Hepatocyte (in vitro differentiated cells): ENCODE measurements around the gene CELF4. TPM values are rescaled to one million over a fixed set of nuclear protein-coding genes. Genes with fewer than 3 reads are reported as not detected.

Experiments
- DNase-seq: peaks from one replicate; pipeline ENCODE4 v3.0.0-alpha.2; 2016; ENCODE audit warnings: low spot score
- H2AFZ ChIP-seq: fragments of 200-600 bp; sonication (generic); 2 replicates; pipeline ENCODE4 v1.6.0; 2016; ENCODE audit warnings: antibody characterized with exemption, mild to moderate bottlenecking
- H3K27ac ChIP-seq: fragments of 200-600 bp; sonication (generic); 2 replicates; pipeline ENCODE4 v1.5.1; 2016; ENCODE audit warnings: mild to moderate bottlenecking
- H3K27me3 ChIP-seq: fragments of 200-600 bp; sonication (generic); 2 replicates; pipeline ENCODE4 v1.6.1; 2016
- H3K36me3 ChIP-seq: fragments of 200-600 bp; sonication (generic); replicated peaks from 2 replicates; pipeline ENCODE4 v1.5.1; 2016; ENCODE audit warnings: low read depth; ENCODE audit not compliant: insufficient read depth
- H3K4me1 ChIP-seq: fragments of 200-600 bp; sonication (generic); 2 replicates; pipeline ENCODE4 v1.5.1; 2016; ENCODE audit warnings: mild to moderate bottlenecking, moderate library complexity; ENCODE audit not compliant: insufficient read depth
- H3K4me2 ChIP-seq: fragments of 200-600 bp; sonication (generic); 2 replicates; pipeline ENCODE4 v1.6.0; 2016
- H3K4me3 ChIP-seq: fragments of 200-600 bp; sonication (generic); 2 replicates; pipeline ENCODE4 v1.5.1; 2016; ENCODE audit warnings: mild to moderate bottlenecking
- H3K79me2 ChIP-seq: fragments of 200-600 bp; sonication (generic); 2 replicates; pipeline ENCODE4 v1.6.0; 2017; ENCODE audit warnings: mild to moderate bottlenecking
- H3K9me2 ChIP-seq: fragments of 200-600 bp; sonication (generic); replicated peaks from 2 replicates; pipeline ENCODE4 v1.6.0; 2017; ENCODE audit warnings: mild to moderate bottlenecking; ENCODE audit not compliant: insufficient read depth
- H3K9me3 ChIP-seq: fragments of 200-600 bp; sonication (generic); 2 replicates; pipeline ENCODE4 v1.5.1; 2016; ENCODE audit warnings: low read depth, mild to moderate bottlenecking
- H4K20me1 ChIP-seq: fragments of 200-600 bp; sonication (generic); 2 replicates; pipeline ENCODE4 v1.6.0; 2016; ENCODE audit warnings: mild to moderate bottlenecking; ENCODE audit not compliant: insufficient read depth, poor library complexity, severe bottlenecking
- EZH2 ChIP-seq: fragments of 200-600 bp; sonication (generic); IDR thresholded peaks from 2 replicates; pipeline ENCODE4 v1.6.1; 2016; ENCODE audit warnings: antibody characterized with exemption, mild to moderate bottlenecking, borderline replicate concordance
- EZH2phosphoT487 ChIP-seq: fragments of 200-600 bp; sonication (generic); IDR thresholded peaks from one replicate; pipeline ENCODE4 v1.6.1; 2018; ENCODE audit warnings: antibody characterized with exemption, mild to moderate bottlenecking, low read depth, moderate library complexity; ENCODE audit not compliant: unreplicated experiment, severe bottlenecking
- WGBS: methylation state at CpG from one replicate; pipeline ENCODE4 v1.1.6; 2016; ENCODE audit warnings: low lambda C conversion rate; ENCODE audit errors: missing lambda C conversion rate; 5-methylcytosine and 5-hydroxymethylcytosine counted together
- polyA plus RNA-seq: library from polyadenylated mRNA; unstranded; fragments of >200 nt; fragmentation: Nextera tagmentation; extraction: Ambion mirVana; gene quantifications from 2 replicates; pipeline ENCODE4 v1.2.1, GENCODE V29; 2016
- total RNA-seq: library from RNA; depleted of rRNA; stranded (reverse); fragments of >200 nt; gene quantifications from 2 replicates; pipeline ENCODE4 v1.2.3, GENCODE V29; 2014
- TF ChIP-seq, protein P1 (sequence below): fragments of 200-600 bp; sonication (generic); IDR thresholded peaks from 2 replicates; pipeline ENCODE4 v1.5.1; 2016; ENCODE audit warnings: antibody characterized with exemption, mild to moderate bottlenecking; ENCODE audit not compliant: poor library complexity

CELF4 gene
- total and polyA plus RNA-seq, 2 experiments from 2014 or later = 1.3 to 2.9 TPM

DNA sequence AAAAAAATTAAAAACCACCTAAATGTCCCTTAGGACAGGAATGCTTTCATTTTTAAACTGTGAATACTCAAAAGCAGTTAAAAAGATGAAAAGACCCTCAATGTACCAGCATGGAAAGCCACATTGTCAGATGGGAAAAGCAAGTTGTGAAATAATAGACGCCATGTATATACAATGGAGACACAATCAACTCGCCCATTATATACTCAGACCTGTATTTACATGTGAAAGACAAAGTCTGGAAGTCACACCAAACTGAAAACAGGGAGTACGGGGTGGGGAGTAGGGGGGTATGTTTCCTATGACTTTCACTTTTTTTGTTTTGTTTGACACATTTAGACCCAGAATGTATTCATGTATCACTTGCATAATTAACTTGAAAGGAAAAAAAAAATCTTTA is 75.6 kb downstream of the CELF4 start:
- no peak overlapping the region for H2AFZ ChIP-seq
- H3K27me3 ChIP-seq = peaks cover 44% of the 10 kb centered on the region
- H3K4me1 ChIP-seq = no peaks in the 10 kb centered on the region
- no peaks in the 10 kb centered on the region for H3K9me3 ChIP-seq
- H3K27ac ChIP-seq = no peak overlapping the region
- H3K79me2 ChIP-seq = no peaks in the 10 kb centered on the region
- H3K9me2 ChIP-seq = no peaks in the 10 kb centered on the region
- no peaks in the 10 kb centered on the region for H3K36me3 ChIP-seq
- no peak for DNase-seq
- no peak overlapping the region for H3K4me2 ChIP-seq
- no peaks in the 10 kb centered on the region for H4K20me1 ChIP-seq
- TF ChIP-seq, protein P1, sequence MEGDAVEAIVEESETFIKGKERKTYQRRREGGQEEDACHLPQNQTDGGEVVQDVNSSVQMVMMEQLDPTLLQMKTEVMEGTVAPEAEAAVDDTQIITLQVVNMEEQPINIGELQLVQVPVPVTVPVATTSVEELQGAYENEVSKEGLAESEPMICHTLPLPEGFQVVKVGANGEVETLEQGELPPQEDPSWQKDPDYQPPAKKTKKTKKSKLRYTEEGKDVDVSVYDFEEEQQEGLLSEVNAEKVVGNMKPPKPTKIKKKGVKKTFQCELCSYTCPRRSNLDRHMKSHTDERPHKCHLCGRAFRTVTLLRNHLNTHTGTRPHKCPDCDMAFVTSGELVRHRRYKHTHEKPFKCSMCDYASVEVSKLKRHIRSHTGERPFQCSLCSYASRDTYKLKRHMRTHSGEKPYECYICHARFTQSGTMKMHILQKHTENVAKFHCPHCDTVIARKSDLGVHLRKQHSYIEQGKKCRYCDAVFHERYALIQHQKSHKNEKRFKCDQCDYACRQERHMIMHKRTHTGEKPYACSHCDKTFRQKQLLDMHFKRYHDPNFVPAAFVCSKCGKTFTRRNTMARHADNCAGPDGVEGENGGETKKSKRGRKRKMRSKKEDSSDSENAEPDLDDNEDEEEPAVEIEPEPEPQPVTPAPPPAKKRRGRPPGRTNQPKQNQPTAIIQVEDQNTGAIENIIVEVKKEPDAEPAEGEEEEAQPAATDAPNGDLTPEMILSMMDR = no peak
- TF ChIP-seq EZH2phosphoT487 (no peak), EZH2 (no peak)
- H3K4me3 ChIP-seq = no peak overlapping the region
- WGBS = 56% methylated on average over 3 of the region's 3 CpGs

DNA sequence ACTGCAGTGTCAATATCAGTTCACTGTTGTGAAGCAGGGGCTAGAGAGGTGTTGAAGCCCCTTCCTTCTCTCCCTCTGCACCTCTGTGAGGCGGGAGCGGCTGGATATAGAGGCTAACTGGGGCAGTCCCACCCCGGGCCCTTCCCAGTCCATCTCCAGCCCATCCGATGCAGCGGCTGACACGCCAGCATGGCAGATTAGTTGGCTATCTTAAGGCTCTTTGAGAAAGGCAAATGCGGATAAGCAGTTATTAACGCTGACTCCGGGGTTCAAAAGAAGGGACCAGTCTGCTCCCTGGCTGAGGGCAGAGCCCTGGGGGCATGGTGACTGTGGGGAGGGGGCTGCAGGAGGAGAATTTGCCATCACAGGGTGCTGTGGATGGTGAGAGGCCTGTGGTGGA is 76.6 kb downstream of the CELF4 start:
- Histone ChIP-seq H3K4me2 (no peak overlapping the region), H3K4me1 (no peaks in the 10 kb centered on the region), H4K20me1 (no peaks in the 10 kb centered on the region), H3K27ac (no peak overlapping the region), H3K27me3 (peaks cover 54% of the 10 kb centered on the region), H3K9me3 (no peaks in the 10 kb centered on the region), H3K9me2 (no peaks in the 10 kb centered on the region), H3K36me3 (no peaks in the 10 kb centered on the region), H3K4me3 (no peak overlapping the region), H3K79me2 (no peaks in the 10 kb centered on the region), H2AFZ (no peak overlapping the region)
- TF ChIP-seq, protein P1 = no peak
- TF ChIP-seq EZH2 = no peak
- TF ChIP-seq EZH2phosphoT487 = no peak
- DNase-seq = no peak
- WGBS = 79% methylated on average over 9 of the region's 9 CpGs

DNA sequence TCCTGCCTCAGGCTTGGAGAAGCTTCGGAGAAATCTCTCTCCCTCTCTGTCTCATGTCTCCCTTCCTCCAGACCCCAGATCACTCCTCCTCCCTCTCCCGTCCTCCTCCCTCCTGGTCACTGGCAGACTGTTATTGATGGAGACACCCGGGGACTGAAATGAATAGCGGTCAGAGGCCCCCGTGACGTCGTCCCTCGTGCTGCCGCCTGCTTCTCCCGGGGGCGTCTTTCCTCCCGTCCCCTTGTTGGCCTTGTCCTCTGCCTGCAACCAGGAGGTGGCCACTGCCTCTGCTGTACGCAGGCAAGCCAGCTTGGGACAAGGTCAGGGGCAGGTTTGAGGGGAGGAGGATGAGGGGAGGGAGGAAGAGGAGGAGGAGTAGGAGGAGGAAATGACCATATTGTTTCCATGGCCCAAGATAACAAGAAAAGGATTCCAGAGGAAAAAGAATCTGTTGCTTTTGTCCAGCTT is 78.2 kb downstream of the CELF4 start:
- no peak for DNase-seq
- Histone ChIP-seq H3K27ac (no peak overlapping the region), H3K27me3 (peaks cover 57% of the 10 kb centered on the region), H3K9me2 (no peaks in the 10 kb centered on the region), H4K20me1 (no peaks in the 10 kb centered on the region), H3K4me2 (no peak overlapping the region), H3K36me3 (no peaks in the 10 kb centered on the region), H2AFZ (no peak overlapping the region), H3K4me3 (no peak overlapping the region), H3K9me3 (no peaks in the 10 kb centered on the region), H3K4me1 (no peaks in the 10 kb centered on the region), H3K79me2 (no peaks in the 10 kb centered on the region)
- TF ChIP-seq, protein P1 = no peak
- TF ChIP-seq EZH2 (no peak), EZH2phosphoT487 (no peak)
- WGBS = 36% methylated on average over 13 of the region's 13 CpGs

DNA sequence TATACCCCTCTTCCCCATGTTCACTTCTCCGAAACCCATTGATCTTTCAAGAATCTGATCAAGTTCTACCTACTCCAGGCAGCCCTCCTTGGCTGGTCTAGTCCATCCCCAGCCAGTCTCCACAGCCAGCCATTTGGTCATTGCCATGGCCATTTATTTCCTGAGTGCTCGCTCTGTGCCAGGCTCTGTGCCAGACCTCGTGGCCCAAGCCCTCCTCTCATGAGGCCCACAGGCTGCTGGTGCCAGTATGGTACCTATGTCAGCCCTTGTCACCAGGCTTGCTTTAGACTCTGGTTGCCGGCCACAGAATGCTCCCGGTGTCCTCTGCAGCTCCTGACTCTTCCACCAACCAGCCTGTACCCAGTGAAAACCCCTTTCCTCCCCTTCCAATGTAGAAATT is 78.8 kb downstream of the CELF4 start:
- WGBS = 84% methylated on average over 5 of the region's 5 CpGs

More for the DNA sequence above, 78.8 kb downstream of the CELF4 start:
- no peak for DNase-seq
- H3K4me3 ChIP-seq = no peak overlapping the region
- H3K4me2 ChIP-seq = no peak overlapping the region
- H3K27me3 ChIP-seq = peaks cover 57% of the 10 kb centered on the region
- H2AFZ ChIP-seq = no peak overlapping the region
- H3K27ac ChIP-seq = no peak overlapping the region
- H3K9me3 ChIP-seq = no peaks in the 10 kb centered on the region
- H3K9me2 ChIP-seq = no peaks in the 10 kb centered on the region
- TF ChIP-seq, protein P1 = no peak
- TF ChIP-seq EZH2phosphoT487 (no peak), EZH2 (no peak)
- no peaks in the 10 kb centered on the region for H3K79me2 ChIP-seq
- no peaks in the 10 kb centered on the region for H3K4me1 ChIP-seq
- no peaks in the 10 kb centered on the region for H4K20me1 ChIP-seq
- H3K36me3 ChIP-seq = no peaks in the 10 kb centered on the region
